Stimulated activated CD4-positive, alpha-beta T cell treated with anti-CD3 and anti-CD28 coated beads, Interleukin-2, amount 100 ng/mL, for 4 hours (primary cell): Measurements from ENCODE around the gene KIF2B.
"Not testable (repeated sequence)": the region's sequence is repeated elsewhere in the genome, so short reads cannot be mapped to it uniquely, and the experiment has no call there.

Experiments
- DNase-seq: peaks from one replicate; pipeline ENCODE4 v3.0.0-alpha.2; 2020; ENCODE audit warnings: low read depth

The KIF2B gene, protein sequence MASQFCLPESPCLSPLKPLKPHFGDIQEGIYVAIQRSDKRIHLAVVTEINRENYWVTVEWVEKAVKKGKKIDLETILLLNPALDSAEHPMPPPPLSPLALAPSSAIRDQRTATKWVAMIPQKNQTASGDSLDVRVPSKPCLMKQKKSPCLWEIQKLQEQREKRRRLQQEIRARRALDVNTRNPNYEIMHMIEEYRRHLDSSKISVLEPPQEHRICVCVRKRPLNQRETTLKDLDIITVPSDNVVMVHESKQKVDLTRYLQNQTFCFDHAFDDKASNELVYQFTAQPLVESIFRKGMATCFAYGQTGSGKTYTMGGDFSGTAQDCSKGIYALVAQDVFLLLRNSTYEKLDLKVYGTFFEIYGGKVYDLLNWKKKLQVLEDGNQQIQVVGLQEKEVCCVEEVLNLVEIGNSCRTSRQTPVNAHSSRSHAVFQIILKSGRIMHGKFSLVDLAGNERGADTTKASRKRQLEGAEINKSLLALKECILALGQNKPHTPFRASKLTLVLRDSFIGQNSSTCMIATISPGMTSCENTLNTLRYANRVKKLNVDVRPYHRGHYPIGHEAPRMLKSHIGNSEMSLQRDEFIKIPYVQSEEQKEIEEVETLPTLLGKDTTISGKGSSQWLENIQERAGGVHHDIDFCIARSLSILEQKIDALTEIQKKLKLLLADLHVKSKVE

DNA sequence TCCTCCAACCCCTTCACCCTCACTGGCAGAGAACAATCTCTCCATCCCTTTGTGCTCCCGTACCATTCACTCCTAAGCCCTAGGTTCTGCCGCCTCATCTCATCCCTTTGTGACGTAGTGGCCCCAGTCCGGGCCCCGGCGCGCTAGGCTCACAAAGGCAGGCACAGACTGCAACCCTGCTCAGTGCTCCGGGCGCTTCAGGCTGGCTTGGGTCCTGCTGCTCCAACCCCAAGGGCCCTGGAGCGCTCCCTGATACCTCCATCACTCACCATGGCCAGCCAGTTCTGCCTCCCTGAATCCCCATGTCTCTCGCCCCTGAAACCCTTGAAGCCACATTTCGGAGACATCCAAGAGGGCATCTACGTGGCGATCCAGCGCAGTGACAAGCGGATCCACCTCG lies at the start of gene KIF2B:
TSS of gene KIF2B (plus strand) at position 164 of the 400 bp plus-strand sequence. CDS start at position 271, 107 bp downstream.
- DNase-seq = no peak

DNA sequence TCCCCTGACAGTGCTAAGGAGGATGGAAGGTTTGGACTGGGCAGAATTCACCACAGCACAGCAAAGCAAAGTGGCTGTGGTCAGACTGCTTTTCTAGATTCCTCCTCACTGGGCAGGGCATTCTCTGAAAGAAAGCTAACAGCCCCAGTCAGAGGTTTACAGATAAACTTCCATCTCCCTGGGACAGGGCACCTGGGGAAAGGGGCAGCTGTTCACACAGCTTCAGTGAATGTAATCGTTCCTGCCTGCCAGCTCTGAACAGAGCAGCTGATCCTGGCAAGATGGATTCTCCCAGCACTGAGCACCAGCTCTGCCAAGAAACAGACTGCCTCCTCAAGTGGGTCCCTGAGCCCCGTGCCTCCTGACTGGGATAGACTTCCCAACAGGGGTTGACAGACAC lies 42.4 kb upstream of the KIF2B start:
- no peak for DNase-seq

DNA sequence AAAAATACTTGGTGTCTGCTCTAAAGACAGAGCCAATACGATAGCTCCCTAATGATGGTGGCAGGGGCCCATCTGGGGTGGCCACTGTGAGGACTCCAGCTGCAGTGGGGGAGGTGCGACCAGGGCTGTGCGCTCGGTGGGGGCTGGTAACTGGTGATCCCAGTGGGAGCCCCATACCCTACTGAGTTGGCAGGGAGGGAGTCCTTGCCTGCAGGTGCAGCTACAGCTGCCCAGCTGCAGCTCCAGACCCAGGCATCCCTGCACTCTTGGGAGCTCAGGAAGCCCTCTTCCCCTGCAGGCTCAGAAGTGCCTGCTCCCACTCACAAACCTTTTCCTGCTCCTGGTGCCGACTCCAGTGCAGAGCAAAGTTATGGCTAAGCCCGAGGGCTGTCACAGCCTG lies 31.2 kb upstream of the KIF2B start:
- no peak for DNase-seq

DNA sequence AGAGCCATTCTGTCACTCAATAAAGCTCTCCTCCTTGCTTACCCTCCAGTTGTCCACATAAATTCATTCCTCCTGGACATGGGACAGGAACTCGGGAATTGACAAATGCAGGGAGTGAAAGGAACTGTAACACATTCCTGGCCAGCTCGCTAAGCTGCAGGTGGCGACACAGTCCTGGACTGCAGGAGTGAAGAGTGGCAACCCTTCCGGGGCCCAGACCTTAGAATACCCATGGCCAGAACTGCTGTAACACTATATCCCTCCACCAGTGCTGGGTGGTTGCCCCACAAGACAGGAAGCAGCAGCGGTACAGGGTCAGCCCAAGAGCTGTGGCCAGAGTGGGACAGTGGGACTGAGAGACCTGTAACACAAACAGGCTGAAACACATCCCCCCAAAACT lies 30.3 kb upstream of the KIF2B start:
- DNase-seq = no peak

DNA sequence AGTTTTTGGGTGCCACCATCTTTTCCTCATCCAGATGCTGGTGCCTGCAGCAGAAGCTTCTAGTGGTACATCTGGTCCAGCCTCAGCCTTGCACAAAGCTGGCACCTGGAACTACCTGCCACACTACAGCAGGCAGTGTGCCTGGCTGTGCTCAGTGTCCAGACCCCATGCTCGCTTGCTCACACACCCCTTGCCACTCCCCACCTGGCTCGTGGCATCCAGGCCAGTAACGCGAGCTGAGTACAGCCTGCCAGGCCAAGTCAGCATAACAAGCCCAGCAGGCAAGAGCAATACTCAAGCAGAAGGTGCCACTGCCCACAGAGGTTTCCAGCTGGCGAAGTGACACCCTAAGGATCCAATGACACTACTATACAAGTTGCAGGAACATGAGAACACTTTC lies 29.7 kb upstream of the KIF2B start:
- no peak for DNase-seq

DNA sequence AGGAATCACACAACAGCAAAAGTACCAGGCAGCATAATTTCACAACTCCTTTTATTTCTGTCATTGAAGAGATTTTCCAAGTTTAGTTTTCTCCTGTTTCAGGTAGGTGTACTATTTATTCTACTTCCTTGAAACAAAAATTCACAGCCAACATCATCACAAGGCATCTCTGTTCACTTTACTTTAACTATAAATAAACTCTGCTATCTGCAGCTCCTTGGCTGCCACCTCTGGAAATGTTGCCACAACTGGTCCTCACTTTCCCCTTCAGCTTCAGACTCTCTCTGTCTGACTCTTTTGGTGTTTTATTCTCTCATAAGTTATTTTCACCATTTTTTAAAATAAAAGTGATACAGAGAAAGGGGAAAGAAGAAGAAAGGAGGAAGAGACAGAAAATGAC lies 27.9 kb upstream of the KIF2B start:
- DNase-seq = no peak

DNA sequence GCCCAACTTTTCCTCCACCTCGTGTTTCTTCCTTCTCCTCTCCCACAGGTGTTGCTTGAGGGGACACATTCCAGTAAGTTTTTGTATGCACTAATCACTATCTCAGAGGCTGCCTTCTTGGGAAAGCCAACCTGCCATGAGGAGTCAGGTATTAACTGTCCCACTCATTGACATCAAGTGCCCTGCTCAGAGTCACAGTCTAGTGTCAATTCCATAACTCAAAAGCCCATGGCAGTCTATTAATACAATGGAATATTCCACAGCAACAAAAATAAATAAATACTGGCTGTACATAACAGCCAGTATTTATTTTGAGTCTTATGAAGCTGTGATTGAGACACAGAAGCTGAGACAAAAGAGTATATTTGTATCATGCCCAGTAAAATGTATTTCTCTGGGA lies 26.1 kb upstream of the KIF2B start:
- no peak for DNase-seq

DNA sequence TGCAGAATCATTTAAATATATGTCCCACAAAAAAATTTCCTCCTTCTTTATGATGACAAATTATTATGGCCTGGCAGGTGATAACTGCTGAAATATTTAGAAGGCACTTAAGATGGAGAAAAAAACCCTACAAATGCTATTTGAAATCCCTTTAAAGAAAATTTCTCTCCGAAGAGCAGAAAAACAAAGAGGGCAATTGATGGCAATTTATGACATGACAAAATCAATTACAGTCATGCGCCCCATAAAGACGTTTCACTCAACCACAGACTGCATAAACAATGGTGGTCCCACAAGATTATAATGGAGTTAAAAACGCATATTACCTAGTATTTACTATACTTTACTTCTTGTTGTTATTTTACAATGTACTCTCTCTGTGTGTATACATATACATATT lies 25.2 kb upstream of the KIF2B start:
- no peak for DNase-seq

DNA sequence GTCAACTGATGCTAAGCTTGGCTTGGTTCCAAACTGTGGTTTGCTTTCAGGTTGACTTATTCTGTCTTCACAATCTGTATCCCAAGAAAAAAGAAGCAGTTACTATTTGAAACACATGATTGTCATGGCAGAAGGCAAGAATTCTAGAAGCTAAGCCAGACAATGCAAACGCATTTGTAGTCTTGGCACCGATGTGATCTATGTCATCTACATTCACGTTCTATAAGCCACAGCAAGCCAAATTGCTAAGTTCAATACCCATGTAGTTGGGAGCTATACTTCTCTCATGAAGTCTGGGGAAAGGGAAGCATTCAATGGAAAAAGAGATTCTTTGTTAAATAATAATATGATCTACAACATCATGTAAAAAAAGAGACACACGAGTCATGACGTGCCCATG lies 18.3 kb upstream of the KIF2B start:
- no peak for DNase-seq

DNA sequence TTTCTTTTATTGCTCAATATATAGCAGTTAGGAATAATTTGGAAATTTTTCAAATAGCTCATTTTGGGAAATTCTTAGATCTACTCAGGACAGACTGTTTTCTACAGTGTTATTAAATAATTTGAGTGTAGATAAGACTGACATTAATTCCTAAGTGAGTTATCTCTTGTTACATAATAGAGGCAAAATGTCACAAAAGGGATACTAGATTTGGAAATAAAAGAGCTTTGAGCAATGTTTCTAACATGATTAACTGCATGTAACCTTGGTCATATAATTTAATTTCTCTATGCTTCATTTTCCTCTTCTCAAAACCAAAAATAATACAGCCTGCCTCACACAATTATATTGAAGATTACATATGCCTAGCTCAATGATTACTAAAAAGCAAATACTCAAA lies 16.3 kb upstream of the KIF2B start:
- no peak for DNase-seq

DNA sequence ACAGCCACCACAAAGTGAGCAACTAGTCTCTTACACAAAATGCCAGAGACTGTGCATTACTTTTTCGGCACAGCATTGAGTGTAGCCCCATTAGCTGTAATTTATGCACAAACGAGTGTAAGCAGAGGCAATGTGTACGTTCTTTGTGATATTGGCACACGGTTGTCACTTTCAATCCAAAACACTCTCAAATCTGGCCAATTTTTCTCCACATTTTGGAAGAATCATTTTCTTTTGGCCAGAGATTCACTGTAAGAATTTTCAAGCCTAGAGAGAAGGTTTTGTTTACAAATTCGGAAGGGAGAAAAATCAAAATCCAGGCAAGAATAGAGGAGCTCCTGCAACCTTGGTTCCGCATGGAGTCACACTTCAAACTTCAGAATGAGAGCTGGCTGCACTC lies 15.4 kb upstream of the KIF2B start:
- no peak for DNase-seq

DNA sequence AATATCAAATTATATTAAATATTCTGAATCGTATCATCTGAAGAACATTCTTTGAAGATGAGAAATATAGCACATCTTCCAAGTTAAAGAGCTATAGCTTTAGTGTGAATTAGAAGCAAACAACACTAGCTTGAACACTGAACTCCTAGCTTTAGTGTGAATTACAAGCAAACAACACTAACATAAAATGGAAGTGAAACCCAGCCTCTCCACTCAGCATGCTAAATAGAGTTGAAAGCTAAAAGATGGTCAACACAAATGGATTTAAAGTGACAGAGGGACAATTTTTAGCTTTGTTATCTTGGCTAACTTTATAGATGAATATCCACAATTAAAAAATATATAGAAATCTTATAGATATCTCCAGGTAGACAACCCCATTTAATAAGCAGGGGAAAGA lies 4.5 kb upstream of the KIF2B start:
- no peak for DNase-seq

DNA sequence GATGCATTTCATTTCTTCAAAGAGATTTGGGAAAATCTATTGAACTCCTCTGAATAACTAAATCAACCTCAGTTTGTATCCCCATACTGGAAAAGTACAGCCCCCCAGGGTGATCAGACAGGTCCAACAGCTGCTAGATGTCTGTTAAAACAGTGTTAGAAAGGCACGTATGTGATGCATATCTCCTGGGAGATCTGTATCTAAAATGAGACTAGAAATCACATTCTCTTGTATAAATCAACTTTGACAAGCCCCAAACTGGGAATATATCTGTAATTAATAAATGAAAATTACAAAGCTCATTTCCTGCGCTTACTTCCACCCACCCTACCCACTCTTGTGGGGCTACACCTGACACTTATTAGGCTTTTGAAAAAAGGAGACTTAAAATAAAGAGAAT lies 3.8 kb upstream of the KIF2B start:
- DNase-seq = no peak

DNA sequence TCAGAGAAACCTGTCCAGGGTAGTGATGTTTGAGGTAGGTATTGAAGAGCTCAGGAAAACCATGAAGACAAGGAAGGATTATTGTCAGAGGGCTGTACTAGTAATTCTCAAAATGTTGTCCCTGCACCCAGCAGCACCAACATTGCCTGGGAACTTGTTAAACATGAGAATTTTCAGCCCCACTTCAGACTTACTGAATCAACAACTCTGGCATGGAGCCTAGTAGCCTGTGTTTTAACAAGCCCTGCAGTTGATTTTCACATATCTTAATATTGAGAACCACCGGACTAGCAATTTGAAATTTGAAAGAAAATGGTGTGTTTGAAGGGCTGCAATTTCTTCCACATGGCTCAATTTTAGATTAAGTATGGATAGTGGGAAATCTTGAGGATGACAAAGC lies 2.8 kb upstream of the KIF2B start:
- no peak for DNase-seq

DNA sequence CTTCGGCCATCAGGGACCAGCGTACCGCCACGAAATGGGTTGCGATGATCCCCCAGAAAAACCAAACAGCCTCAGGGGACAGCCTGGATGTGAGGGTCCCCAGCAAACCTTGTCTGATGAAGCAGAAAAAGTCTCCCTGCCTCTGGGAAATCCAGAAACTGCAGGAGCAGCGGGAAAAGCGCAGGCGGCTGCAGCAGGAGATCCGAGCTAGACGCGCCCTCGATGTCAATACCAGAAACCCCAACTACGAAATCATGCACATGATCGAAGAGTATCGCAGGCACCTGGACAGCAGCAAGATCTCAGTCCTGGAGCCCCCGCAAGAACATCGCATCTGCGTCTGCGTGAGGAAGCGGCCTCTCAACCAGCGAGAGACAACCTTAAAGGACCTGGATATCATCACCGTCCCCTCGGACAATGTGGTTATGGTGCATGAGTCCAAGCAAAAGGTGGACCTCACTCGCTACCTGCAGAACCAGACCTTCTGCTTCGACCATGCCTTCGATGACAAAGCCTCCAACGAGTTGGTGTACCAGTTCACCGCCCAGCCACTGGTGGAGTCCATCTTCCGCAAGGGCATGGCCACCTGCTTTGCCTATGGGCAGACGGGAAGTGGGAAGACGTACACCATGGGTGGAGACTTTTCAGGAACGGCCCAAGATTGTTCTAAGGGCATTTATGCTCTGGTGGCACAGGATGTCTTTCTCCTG lies 769 bp downstream of the KIF2B start:
- no peak for DNase-seq

DNA sequence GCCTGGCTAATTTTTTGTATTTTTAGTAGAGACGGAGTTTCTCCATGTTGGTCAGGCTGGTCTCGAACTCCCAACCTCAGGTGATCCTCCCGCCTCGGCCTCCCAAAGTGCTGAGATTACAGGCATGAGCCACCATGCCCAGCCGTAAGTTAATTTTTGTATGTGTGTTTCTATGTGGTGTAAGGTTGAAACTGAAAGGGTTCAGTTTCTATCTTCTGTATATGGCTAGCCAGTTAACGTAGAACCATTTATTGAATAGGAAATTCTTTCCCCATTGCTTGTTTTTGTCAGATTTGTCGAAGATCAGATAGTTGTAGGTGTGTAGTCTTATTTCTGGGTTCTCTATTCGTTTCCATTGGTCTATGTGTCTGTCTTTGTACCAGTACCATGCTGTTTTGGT lies 12.0 kb downstream of the KIF2B start:
- not testable (repeated sequence) for DNase-seq

DNA sequence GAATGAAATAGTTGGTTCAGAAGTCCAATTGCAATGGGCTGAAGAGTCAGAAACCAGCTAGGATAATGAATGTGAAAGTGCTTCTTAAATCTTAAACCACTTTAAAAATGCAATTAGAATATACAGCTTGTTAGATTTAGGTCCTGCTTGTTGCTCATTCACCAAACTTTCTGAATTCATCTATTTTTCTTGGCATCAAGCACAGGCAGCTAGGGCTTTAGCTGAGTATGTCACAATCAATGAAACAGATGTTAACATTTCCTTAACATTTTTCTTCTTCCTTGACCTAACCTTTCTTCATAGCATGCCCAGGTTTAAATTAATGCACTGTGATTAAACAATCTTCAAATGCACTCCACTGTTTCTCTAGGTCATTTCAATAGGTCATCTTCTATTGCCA lies 14.4 kb downstream of the KIF2B start:
- no peak for DNase-seq

DNA sequence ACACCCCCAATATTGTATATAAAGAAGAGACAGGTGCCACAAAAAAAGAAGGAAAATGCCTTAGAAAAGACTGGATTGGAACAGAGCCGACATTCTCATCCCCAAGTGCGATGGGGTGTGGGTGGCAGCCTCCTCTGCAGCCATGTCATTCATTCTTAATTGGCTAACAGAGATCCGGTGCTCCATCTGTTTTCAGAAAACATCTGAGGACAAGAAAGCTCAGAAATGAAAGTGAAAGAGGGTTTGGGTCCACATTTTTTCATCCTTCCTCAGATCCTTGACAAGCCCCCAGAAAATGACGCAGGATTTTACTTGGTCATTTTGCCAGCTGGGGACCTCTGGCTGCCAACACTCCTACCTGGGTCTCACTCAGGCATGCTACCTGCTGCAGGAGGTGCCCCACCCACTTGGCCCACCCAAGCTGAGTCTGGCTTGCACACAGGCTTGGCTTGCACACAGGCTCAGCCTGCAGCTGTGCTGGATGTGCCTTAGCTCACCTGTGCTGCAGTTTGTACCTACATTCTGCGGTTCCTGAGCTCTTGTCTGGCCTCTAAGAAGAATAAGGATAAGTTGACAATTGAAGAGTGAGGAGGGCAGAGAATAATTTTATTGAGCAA lies 21.9 kb downstream of the KIF2B start:
- DNase-seq = no peak

DNA sequence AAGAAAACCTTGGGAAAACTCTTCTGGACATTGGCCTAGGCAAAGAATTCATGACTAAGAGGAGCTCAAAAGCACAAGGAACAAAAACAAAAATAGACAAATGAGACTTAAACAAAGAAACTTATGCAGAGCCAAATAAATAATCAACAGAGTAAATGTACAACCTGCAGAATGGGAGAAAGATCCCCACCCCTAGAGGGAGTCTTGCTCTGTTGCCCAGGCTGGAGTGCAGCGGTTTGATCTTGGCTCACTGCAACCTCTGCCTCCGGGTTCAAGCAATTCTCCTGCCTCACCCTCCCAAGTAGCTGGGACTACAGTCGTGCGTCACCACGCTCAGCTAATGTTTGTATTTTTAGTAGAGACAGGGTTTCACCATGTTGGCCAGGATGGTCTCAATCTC lies 48.4 kb downstream of the KIF2B start:
- not testable (repeated sequence) for DNase-seq
